Stimulated activated CD4-positive, alpha-beta T cell treated with anti-CD3 and anti-CD28 coated beads, Interleukin-2, amount 100 ng/mL, for 48 hours (primary cell): ENCODE data around the gene KRT83.
"Not testable (repeated sequence)": the region's sequence is repeated elsewhere in the genome, so short reads cannot be mapped to it uniquely, and the experiment has no call there.

Experiments
- DNase-seq, 2 donors: peaks; one replicate each; pipeline ENCODE4 v3.0.0-alpha.2; 2020

KRT83 gene

DNA sequence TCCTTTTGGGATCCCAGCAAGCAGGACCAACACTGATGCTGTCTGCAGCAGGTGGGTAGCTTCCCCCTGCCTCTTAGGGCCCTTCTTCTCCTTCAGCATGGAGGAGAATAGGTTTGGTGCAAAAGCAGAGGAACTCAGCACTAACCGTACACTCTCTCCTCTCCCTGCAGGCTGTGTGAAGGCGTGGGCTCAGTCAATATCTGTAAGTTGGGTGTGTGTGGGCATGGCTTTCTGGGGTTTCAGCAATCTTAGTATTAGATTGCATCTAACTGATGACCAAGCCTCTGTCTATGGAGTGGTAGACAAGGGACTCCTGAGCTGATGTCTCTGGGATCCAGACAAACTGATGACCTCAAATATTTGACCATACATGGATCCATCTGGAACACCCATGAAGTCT is 31.8 kb upstream of the KRT83 start:
- DNase-seq = no peak

DNA sequence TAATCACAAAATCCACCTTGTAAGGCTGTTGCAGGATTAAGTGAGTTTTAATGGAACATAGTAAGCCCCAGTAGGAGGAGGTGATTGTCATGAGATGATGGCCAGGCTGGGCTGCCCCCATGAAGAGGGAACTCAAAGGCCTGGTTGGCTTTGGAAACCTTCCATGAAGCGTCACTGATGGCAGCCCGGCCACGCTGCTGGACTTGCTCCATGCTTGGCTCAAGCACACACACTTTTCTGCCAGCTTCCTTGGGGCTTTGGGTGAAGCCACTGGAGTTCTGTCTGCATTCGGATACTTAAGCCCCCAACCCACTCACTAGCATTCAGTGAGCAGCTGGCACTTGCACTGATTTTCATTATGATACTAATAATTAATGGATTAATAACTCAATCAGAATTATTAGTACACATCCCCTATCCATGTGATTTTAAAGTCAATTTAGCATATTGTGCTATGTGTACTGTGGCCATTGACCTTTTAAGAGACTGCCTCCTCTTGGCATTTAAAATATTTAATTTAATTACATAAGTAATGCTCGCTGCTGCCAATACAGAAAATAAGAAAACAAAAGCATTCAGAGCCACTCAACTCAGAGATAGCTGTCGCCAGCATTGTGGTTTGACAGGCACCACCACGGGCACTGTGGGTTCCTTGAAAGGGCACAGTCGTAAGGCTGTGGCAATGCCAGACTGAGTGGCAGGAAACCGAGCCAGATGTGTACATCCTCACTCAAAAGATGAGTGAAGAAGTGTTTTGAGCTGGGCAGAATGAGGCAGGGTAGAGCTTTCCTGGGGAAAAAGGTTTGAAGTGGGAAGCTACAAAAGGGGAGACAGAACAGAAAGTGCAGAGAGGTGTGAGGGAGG is 30.2 kb upstream of the KRT83 start:
- no peak for DNase-seq

DNA sequence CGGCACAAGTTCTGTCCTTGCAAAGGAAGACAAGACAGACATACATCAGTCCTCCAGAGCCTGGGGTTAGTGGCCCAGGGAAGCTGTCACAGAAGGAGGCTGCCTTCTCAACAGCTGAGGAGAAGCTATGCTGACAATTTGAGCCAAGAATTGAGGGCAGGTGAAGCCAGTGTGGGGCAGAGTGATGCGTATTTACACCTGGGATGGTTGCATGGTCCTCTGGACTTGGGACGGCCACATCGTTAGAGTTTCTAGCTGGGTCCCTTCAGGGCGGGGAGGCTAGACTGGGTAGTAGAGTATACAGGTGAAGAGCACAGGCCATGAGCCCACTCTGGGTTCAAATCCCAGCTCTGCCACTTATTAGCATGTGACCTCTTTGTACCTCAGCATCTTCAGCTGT is 29.6 kb upstream of the KRT83 start:
- DNase-seq = no peak

DNA sequence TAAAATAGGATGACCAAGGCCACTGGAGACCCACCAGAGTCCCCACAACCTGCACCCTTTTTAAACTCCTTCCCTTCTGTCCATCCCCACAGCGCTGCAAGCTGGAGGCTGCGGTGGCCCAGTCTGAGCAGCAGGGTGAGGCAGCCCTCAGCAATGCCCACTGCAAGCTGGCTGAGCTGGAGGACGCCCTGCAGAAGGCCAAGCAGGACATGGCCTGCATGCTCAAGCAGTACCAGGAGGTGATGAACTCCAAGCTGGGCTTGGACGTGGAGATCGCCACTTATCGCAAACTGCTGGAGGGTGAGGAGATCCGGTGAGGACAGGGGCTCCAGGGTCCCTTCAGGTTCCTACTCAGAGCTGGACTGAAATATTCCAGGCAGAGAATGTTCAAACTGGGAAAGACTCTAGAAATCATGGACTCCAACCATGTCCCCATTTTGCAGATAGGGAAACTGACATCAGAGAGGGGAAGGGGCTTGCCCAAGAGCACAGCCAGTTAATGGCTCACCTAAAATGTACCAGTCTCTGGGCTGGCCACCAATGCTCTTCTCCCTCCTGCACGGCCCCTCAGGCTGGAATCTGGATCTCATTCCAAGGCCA is 28.9 kb upstream of the KRT83 start:
- no peak for DNase-seq

DNA sequence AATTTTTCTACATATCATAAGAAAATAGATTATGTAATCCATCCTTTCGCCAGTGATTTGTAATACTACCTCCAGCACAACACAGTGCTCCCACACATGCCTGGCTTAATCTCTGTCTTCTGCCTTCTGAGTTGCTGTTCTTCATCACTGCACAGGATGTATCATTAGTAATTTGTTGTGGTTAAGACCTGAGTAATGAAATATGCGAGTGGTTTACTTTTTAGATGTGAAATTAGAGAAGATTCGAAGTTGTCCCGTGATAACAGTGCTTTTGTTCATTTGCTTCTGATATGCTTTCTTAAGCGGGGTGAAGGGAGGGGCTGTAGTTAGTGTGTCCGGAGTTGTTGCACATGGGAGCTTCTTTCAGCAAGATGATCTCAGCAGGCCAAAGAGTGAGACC is 28.0 kb upstream of the KRT83 start:
- no peak for DNase-seq

DNA sequence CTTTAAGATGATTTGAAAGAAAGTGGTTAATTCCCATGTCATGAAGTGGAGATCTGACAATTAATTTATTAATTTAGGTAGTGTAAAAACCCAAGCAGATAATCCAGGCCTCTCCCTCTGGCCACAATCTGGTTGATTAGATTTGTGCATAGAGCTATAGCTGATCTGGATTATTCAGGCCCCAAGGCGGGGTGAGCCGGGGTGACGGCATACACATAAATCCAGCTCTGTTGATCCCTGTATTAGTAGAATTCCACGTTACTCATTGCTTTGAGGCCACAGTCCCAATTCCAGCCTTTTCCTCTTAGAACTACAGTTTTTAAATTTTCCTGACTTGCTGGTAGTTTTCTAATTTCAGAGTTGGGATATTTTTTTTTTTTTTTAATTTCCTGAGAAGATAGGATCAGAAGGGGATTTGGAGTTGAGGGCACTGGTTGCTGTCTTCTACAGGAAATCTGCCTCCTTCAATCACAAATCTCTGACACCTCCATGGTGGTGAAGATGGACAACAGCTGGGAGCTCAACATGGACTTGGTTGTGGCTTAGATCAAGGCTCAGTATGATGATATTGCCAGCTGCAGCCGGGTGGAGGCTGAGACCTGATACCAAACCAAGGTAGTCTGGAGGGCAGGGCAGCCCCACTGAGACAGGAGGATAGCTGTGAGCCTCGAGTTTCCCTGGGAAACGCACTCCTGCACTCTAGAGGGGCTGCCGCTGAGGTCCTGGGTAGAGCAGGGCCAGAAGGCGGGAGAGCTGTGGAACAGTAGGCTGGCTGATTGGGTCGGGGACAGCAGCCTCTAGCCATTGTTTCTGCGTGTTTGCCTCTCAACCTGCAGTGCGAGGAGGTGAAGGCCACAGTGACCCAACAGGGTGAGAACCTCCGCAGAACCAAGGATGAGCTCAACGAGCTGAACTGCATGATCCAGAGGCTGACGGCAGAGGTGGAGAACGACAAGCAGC is 26.6 kb upstream of the KRT83 start:
- DNase-seq = no peak

DNA sequence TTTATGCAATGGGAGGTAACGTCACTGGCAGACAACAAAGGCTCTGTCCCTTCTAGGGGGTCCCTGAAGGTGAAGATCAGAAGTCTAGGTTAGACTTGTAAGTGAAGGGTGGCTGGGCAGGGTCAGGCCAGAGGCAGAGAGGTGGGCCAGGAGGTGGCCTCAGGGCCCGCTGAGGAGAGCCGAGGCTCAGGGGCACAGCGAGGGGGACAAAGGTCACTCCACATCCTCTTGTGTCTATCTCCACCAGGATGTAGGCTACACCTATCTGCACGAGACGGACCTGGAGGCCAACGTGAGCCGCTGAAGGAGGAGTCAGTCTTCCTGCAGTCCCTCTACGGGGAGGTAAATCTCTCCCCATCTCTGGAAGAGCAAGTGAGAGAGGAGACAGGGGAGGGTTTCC is 25.8 kb upstream of the KRT83 start:
- no peak for DNase-seq

DNA sequence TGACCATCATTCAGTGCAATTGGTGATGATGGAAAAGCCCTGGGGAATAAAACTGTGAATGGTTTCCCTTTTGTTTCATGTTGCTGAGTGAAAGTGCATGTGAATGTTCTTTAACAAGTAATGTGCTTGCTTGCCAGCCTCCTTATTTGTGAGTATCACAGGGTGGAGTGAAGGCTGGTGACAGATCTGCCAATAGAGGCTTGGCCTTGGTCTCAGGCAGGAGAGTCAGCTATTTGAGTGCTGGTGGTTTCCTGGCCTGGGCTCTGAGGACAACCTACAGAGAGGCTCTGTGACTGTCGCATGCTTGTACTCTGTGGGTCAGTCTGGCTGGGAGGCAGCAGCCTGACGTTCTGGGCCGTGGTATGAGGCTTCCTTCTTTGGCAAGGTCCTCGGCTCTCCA is 25.4 kb upstream of the KRT83 start:
- DNase-seq = no peak

DNA sequence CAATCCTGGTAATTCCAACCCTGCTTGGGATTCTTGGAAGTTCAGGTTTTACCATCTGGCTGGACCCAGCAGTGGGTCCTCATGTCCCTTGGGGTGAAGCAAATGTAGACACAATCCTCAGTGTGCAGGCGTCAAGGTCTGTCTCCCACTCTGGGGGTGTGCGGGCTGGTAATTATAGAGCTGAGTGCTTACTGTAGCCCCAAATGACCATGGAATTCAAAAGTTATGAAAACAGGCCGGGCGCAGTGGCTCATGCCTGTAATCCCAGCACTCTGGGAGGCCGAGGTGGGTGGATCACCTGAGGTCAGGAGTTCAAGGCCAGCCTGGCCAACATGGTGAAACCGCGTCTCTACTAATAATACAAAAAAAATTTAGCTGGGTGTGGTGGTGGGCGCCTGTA is 23.8 kb upstream of the KRT83 start:
- not testable (repeated sequence) for DNase-seq

DNA sequence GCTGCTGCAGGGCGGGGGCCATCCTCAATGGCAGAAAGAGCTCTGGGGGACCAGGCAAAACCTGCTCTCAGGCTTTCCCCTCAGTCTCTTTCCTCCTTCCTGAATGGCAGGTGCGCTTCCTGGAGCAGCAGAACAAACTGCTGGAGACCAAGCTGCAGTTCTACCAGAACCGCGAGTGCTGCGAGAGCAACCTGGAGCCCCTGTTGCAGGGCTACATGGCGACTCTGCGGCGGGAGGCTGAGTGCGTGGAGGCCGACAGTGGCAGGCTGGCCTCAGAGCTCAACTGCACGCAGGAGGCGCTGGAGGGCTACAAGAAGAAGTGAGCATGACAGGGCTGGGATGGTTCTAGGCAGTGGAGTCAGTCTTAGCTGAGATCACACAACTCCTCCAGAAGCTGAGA is 22.9 kb upstream of the KRT83 start:
- DNase-seq = no peak

DNA sequence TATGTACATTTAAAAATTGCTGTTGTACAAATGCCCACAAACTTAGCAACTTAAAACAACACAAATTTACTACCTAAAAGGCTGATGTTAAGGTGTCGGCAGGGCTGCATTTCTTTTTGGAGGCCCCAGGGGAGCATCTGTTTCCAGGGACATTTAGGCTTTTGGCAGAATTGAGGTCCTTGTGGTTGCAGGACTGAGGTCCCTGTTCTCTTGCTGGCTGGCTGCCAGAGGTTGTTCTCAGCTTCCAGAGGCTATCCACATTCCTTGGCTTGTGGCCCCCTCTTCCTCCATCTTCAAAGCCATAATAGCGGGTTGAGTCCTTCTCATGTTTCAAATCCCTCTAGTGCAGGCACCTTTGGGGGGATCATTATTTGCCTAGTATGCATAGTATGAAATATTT is 22.4 kb upstream of the KRT83 start:
- no peak for DNase-seq

DNA sequence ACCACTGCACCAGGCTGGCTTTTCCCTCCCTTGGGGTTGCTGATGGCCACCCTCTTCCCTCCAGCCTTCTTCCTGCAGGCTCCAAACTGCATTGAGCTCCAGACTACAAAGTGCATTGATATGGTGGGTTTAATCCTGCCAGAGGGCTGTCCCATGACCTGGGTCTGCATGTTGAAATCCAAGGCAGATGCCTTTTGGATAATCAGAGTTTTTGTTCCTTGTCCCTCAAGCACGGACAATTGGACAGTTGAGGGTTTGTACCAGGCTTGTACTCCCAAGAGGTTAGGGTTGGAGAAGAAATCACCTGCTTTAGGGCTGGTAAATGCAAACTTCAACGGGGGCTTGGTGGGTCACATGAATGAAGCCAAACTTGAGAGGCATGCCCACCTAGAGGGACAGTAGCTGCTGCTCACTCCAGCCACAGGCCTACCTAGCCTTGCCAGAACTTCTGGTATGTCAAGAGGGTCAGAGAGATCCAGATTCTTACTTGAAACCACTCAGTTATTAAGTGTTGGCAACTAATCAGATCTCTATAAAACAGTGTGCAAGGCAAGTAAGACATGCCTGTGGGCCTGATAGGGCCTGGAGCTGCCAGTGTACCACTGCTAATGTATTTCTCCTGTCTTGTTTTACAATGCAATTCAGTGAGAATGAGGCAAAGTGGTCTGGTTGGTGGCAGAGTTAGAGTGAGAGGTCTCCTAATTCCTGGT is 21.7 kb upstream of the KRT83 start:
- DNase-seq = no peak

DNA sequence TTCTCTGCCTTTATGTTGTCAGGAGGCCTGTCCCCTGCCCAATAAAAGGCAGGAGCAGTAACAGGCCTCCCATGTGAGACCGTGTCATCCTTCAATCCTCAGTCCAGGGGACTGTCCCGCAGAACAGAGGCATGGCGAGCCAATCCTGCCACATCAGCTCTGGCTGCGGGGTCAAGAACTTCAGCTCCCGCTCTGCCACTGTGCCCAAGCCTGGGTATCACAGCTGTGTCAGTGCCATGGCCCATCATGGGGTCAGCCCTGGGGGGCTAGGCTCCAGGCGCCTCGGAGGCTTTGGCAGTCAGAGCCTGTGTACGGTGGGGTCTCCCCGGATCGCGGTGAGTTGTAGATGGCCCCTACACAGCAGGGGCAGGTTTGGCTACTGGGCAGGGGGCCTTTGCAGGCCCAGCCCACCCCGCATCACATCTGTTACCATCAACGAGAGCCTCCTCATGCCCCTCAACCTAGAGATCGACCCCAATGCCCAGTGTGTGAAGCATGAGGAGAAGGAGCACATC is 19.9 kb upstream of the KRT83 start:
- DNase-seq = no peak

DNA sequence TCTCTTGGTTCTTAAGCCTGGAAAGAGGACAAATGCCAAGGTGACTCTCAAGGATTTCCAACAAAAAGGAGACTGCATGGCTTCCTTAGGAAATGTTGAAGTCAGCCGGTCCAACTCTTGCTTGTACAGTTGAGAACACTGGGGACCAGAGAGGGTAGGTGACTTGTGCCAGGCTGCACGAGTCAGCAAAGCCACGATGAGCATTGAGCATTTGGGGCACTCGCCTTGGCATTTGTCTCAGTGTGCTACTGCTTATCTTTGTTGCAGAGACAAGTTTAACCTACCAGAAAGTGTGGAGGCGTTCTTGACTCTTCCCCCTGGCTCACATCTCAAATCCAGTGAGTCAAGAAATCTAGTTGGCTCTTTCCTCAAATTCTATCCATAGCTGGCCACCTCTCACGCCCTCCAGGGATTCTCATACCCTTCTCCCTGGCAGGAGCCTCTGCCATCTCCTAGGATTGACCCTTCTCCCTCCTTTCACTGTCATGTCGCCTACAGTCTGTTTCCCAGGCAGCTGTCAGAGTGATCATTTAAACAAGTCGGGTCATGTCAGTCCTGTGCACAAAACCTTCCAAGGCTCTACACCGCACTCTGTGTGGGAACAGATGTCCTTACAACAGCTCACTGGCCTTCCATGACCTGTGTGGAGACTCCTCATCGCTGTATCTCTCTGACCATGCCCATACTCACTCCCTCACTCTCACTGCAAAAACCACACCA is 17.2 kb upstream of the KRT83 start:
- DNase-seq = no peak

DNA sequence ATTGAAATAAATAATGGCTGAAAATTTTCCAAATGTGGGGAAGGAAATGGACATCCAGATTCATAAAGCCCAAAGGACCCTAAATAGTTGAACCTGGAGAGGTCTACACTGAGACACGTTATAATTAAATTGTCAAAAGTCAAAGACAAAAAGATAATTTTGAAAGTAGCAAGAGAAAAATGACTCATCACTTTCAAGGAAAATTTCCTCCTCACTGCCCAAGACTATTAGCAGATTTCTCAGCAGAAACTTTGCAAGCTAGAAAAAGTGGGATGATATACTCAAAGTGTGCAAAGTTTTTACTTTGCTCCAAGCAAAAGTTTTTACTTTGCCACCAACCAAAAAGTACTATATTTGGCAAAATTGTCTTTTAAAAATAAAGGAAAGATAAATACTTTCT is 15.9 kb upstream of the KRT83 start:
- DNase-seq = no peak

DNA sequence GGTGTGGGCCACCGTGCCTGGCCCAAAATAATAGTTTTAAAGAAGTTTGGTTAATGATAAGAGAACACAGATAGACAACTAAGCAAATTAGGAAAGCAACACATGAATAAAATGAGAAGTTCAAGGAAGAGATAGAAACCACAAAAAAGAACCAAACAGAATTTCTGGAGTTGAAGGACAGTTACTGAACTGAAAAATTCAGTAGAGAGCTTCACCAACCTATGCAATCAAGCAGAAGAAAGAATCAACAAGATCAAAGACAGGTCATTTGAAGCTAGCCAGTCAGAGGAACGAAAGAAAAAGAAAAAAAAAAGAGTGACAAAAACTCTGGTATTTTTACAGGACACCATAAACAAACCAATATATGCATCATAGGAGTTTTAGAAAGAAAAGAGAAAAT is 15.4 kb upstream of the KRT83 start:
- no peak for DNase-seq

DNA sequence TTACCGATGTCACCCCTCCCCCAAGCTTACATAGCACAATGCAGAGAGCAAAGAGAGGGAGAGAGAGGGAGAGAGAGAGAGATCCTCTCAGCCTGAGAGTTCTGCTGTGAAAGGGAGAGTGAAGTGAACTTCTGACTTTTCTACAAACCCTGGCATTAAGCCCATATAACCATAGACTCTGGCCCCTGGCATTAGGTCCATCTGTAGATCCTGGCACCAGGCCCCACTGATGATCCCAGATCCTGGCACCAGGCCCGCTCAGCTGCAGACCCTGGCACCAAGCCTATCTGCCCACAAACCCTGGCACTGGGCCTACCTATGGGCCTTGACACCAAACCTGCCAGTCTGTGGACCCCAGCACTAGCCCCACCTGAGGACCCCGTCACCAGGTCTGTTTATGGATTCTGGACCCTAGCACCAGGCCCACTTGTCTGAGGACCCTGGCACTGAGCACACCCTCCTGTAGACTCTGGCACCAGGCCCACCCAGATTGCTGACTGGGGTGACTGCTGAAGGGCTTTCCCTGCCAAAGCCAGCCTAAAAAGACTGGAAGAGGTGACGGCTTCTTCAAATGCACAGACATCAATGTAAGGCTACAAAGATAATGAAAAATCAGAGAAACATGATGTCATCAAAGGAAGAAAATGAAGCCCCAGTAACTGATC is 14.5 kb upstream of the KRT83 start:
- no peak for DNase-seq

DNA sequence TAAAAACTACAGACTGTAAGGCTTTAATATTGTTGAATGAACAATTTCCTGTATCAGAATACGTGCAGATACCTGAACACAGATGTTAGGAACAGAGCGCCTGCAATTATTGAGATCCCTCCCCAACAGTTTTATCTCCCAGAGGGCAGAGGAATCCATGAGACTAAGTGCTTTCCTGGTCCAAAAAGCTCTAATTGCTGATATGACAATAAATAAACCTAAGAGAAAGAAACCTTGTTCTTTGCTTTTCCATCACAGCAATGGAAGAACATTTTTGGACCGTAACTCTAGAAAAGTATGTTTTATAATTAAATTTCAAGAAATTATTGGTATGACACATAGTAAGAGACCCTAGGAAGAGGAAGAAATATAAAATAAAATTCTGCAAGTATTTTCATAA is 13.0 kb upstream of the KRT83 start:
- DNase-seq = no peak

DNA sequence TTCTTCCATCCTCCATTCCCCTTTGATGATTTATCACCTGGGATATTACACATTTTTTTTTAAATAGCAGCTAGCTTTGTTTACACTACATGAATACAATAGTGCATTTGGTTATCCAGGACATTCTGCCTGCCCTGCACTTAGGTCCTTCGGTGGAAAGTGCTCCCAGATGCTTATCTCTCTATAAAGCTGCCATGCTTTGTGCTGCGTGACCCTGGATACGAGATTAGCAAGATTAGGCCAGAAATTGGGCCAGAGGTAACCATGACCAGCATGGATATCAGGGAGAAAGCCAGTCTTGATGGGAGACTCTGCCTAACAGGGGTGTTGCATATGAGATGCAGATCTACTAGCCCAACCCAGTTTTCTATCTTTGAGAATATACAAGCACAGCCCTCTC is 12.1 kb upstream of the KRT83 start:
- no peak for DNase-seq

DNA sequence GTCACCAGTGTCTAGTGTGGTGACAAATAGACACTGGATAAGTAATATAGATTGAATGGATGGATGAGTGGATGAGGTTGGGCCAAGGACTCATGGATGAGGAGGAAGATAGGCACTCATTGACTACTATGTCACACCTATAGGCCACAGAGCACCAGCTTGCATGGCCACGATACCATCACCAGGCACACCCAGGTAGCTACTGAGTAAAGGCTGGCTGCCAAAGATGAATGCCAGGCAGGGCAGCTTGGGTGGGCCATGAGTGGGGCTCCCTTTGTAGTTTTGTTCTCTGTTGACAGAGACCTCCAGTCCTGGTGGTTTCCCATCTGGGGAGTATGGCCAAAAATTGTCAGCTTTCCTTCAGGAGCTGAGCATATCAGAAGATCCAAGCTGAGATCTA is 11.2 kb upstream of the KRT83 start:
- no peak for DNase-seq

DNA sequence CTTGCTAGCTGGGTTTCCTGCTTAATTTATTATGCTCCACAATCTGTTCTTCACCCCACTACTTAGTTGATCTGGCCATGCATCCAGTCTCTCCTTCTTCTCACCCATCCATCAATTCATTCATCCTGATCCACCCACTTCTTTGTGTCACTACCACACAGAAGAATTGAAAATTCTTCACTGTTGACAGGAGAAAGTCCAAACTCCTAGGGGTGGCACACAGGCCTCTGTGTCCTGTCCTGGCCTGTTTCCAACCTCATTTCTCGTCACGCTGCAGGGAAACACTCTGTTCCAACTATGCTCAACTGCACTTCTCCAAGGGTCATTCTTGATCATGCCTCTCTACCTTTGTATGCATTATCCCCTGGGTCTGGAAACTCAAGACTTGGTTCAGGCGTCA is 10.6 kb upstream of the KRT83 start:
- no peak for DNase-seq

DNA sequence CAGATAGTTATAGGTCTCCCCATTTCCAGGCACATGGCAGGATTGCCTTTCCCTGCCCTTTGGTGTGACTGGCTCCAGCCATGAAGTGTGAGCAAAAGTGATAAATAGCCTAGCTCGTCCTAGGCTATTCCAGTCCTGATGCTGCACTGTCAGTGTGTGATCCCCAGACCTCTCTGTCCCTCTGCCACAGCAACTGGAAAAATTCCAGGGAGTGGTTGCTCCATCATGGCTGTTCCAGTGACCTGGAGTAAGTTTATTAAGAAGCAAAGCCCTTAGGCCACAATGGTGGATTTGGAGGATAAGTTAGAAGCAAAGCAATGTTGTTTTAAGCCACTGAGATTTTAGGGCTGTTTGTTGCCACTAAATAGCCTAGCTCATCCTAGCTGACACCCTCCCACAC is 9.8 kb upstream of the KRT83 start:
- DNase-seq = no peak
